Smooth muscle cell of the pulmonary artery (primary cell): ENCODE results near the gene INTU. TPM values are rescaled to one million over a fixed set of nuclear protein-coding genes. Genes with fewer than 3 reads are reported as not detected.

Source experiments
- total RNA-seq: library from RNA; depleted of rRNA; stranded (reverse); fragments of >200 nt; gene quantifications from 2 replicates; pipeline ENCODE4 v1.2.3, GENCODE V29; 2014

Gene INTU
- total RNA-seq = 7.3 and 7.4 TPM in 2 replicates

GRCh38 chr4:127632420-127633403 lies at the start of gene INTU:
Gene INTU (plus strand): TSS chr4:127632957. CDS start chr4:127633035, 78 bp downstream.

GRCh38 chr4:127730142-127730913 lies 97.6 kb downstream of the INTU start, which contains the start of gene SLC25A31:
Gene SLC25A31 (plus strand): TSS chr4:127730400. CDS start chr4:127730546, 146 bp downstream.

Other genes starting within 250 kb of the INTU start
- gene SLC25A31, start 97.4 kb downstream of the INTU start, total RNA-seq = not detected in 2 replicates
- 11.3 and 17.0 TPM in 2 replicates for gene HSPA4L, start 149.4 kb downstream of the INTU start, total RNA-seq
- gene PLK4, start 247.9 kb downstream of the INTU start, total RNA-seq = 2.4 and 4.4 TPM in 2 replicates